H1 (cell line): Measurements from ENCODE around the gene TERF2IP. TPM values are rescaled to one million over a fixed set of nuclear protein-coding genes. Genes with fewer than 3 reads are reported as not detected.

Experiments used
- BRCA1 ChIP-seq: IDR thresholded peaks from 2 replicates; pipeline ENCODE4 v1.6.1; 2012; ENCODE audit warnings: low read depth, low read length, improper control_type of control experiment
- CHD2 ChIP-seq: IDR thresholded peaks from 2 replicates; pipeline ENCODE4 v1.6.1; 2012; ENCODE audit warnings: low read length, improper control_type of control experiment
- CTBP2 ChIP-seq: IDR thresholded peaks from 2 replicates; pipeline ENCODE4 v1.7.0; 2011; ENCODE audit warnings: borderline replicate concordance, mild to moderate bottlenecking, moderate library complexity, mixed read lengths, low read length; ENCODE audit not compliant: insufficient read depth, insufficient read length
- HDAC6 ChIP-seq: IDR thresholded peaks from one replicate; pipeline ENCODE4 v1.7.1; 2012; ENCODE audit warnings: low read depth, mild to moderate bottlenecking, inconsistent platforms, low read length, moderate library complexity
- KDM4A ChIP-seq: IDR thresholded peaks from one replicate; pipeline ENCODE4 v1.7.1; 2012; ENCODE audit warnings: low read depth, mild to moderate bottlenecking, moderate library complexity, low read length, inconsistent platforms; ENCODE audit not compliant: severe bottlenecking
- NANOG ChIP-seq: IDR thresholded peaks from 2 replicates; pipeline ENCODE4 v1.6.1; 2011; ENCODE audit warnings: low read length, low read depth, mild to moderate bottlenecking, inconsistent platforms; ENCODE audit not compliant: insufficient read depth, poor library complexity, severe bottlenecking
- RFX5 ChIP-seq: IDR thresholded peaks from 2 replicates; pipeline ENCODE4 v1.6.1; 2011; ENCODE audit warnings: low read depth, low read length, improper control_type of control experiment, borderline replicate concordance
- RNF2 ChIP-seq: fragments of 200-900, 300-1000 bp; sonication (generic); IDR thresholded peaks from 2 replicates; pipeline ENCODE4 v1.7.1; 2016; ENCODE audit warnings: borderline replicate concordance, low read depth, mild to moderate bottlenecking, antibody characterized with exemption, low read length; ENCODE audit not compliant: poor library complexity, severe bottlenecking; ENCODE audit errors: missing control alignments
- SP1 ChIP-seq: IDR thresholded peaks from 2 replicates; pipeline ENCODE4 v1.6.1; 2011; ENCODE audit warnings: low read depth, low read length
- TCF12 ChIP-seq: IDR thresholded peaks from 2 replicates; pipeline ENCODE4 v1.6.1; 2011; ENCODE audit warnings: low read depth, mild to moderate bottlenecking, low read length
- polyA plus RNA-seq, 7 experiments: library from polyadenylated mRNA; depleted of rRNA in 3 of 7; stranded (reverse) in 5 of 7; unstranded in 2 of 7; fragments of >200 nt in 5 of 7; fragments of 200-250 nt in 2 of 7; gene quantifications; 1 replicate in 5 of 7; 2 replicates in 1 of 7; 4 replicates in 1 of 7; pipeline versions ENCODE4 v1.2.1 to v1.2.3, GENCODE V29; 2011 to 2013; ENCODE audit warnings: missing spikeins in 2 of 7, mixed read lengths in 2 of 7
- total RNA-seq: library from RNA; stranded (reverse); fragmentation: NEBNext Ultra II Directional; extraction: Animal tissue kit (Norgen Biotek cat#: 25700); gene quantifications from 2 replicates; pipeline ENCODE4 v1.2.1, GENCODE V29; 2021
- TF ChIP-seq, protein P1 (sequence below): IDR thresholded peaks from 2 replicates; pipeline ENCODE4 v1.6.1; 2011; ENCODE audit warnings: low read length, improper control_type of control experiment

The TERF2IP gene
- total and polyA plus RNA-seq, 2 of the 8 experiments (the other 6 are each of a cell fraction or from before 2014, with no cell fraction given) = 5.5 to 15.1 TPM

DNA sequence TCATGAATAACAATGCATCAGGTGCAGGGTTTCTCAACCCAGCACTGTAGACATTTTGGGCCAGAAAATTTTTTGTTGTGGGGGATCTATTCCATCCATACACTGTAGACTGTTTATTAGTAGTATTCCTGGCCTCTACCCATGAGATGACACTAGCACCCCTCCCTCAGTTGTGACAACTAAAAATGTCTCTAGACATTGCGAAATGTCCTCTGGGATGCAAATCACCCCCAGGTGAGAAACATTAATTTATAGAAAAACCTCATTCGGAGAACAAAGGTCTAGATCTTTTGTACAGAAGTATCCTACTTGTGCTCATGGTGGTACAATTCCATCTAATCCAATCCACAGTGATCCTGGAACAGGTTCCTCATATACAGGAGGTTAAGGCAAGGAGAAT lies 28.8 kb upstream of the TERF2IP start (continued):
- TF ChIP-seq NANOG (no peak), CHD2 (no peak), BRCA1 (no peak), SP1 (no peak), RFX5 (no peak), TCF12 (no peak), CTBP2 (no peak), KDM4A (no peak), HDAC6 (no peak), RNF2 (no peak)
- TF ChIP-seq, protein P1, sequence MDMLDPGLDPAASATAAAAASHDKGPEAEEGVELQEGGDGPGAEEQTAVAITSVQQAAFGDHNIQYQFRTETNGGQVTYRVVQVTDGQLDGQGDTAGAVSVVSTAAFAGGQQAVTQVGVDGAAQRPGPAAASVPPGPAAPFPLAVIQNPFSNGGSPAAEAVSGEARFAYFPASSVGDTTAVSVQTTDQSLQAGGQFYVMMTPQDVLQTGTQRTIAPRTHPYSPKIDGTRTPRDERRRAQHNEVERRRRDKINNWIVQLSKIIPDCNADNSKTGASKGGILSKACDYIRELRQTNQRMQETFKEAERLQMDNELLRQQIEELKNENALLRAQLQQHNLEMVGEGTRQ = no peak
- TF ChIP-seq, all 59 proteins: peak for 0
